Measurements from ENCODE around the gene CAPN14. TPM values are rescaled to one million over a fixed set of nuclear protein-coding genes. Genes with fewer than 3 reads are reported as not detected.

Gene CAPN14
- total RNA-seq, 1 experiment from 2014 or later, result not detected

GRCh38 chr2:31246184-31246852 lies 29.0 kb upstream of the CAPN14 start:
- ChIA-PET CTCF (no interaction called here), POLR2A (ENCODE audit: unreplicated experiment) (no interaction called here)
- Histone ChIP-seq H3K9ac (ENCODE audit: low read length) (no peak overlapping the region), H3K79me2 (ENCODE audit: low read length) (no peaks in the 10 kb centered on the region), H3K4me1 (ENCODE audit: insufficient read depth, low read length) (no peaks in the 10 kb centered on the region), H3K9me2 (replicated peaks; ENCODE audit: low read length) (no peaks in the 10 kb centered on the region), H3F3A (ENCODE audit: low read length, unreplicated experiment) (no peaks in the 10 kb centered on the region), H3K4me2 (ENCODE audit: low read length) (no peak overlapping the region), H3K27ac (ENCODE audit: low read length) (no peak overlapping the region), H3K9me3 (ENCODE audit: low read length) (no peaks in the 10 kb centered on the region), H4K20me1 (ENCODE audit: low read length) (no peaks in the 10 kb centered on the region), H3K27me3 (ENCODE audit: low read length) (no peaks in the 10 kb centered on the region), H3K36me3 (ENCODE audit: low read depth, low read length) (no peaks in the 10 kb centered on the region), H2AFZ (ENCODE audit: low read length) (no peak overlapping the region), H3K4me3 (ENCODE audit: low read length) (no peak overlapping the region)
- no TSS peak for BruUV-seq (replicated peaks)
- TF ChIP-seq EZH2 (IDR thresholded peaks at IDR 0.05; ENCODE audit: low read length, unreplicated experiment) (no peak), EZH2phosphoT487 (IDR thresholded peaks at IDR 0.05; ENCODE audit: borderline replicate concordance, low read length) (no peak)
- TF ChIP-seq, protein P1, sequence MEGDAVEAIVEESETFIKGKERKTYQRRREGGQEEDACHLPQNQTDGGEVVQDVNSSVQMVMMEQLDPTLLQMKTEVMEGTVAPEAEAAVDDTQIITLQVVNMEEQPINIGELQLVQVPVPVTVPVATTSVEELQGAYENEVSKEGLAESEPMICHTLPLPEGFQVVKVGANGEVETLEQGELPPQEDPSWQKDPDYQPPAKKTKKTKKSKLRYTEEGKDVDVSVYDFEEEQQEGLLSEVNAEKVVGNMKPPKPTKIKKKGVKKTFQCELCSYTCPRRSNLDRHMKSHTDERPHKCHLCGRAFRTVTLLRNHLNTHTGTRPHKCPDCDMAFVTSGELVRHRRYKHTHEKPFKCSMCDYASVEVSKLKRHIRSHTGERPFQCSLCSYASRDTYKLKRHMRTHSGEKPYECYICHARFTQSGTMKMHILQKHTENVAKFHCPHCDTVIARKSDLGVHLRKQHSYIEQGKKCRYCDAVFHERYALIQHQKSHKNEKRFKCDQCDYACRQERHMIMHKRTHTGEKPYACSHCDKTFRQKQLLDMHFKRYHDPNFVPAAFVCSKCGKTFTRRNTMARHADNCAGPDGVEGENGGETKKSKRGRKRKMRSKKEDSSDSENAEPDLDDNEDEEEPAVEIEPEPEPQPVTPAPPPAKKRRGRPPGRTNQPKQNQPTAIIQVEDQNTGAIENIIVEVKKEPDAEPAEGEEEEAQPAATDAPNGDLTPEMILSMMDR (conservative IDR thresholded peaks at IDR 0.05; ENCODE audit: low read depth, low read length), result no peak
- intact Hi-C loops (cut with micrococcal nuclease), result no loop called here
- DNase-seq, result no peak
- ATAC-seq, result no peak

- Histone ChIP-seq H3K9me3 (ENCODE audit: low read length) (no peaks in the 10 kb centered on the region), H3K9me2 (replicated peaks; ENCODE audit: low read length) (no peaks in the 10 kb centered on the region), H3K27me3 (ENCODE audit: low read length) (no peaks in the 10 kb centered on the region), H3K36me3 (ENCODE audit: low read depth, low read length) (no peaks in the 10 kb centered on the region), H2AFZ (ENCODE audit: low read length) (no peak overlapping the region), H3K4me1 (ENCODE audit: insufficient read depth, low read length) (no peaks in the 10 kb centered on the region), H3K9ac (ENCODE audit: low read length) (no peak overlapping the region), H3K79me2 (ENCODE audit: low read length) (no peaks in the 10 kb centered on the region), H3F3A (ENCODE audit: low read length, unreplicated experiment) (no peaks in the 10 kb centered on the region), H3K27ac (ENCODE audit: low read length) (no peak overlapping the region), H3K4me2 (ENCODE audit: low read length) (no peak overlapping the region), H4K20me1 (ENCODE audit: low read length) (no peaks in the 10 kb centered on the region), H3K4me3 (ENCODE audit: low read length) (no peak overlapping the region)
- no TSS peak for BruUV-seq (replicated peaks)
- ChIA-PET CTCF (no interaction called here), POLR2A (ENCODE audit: unreplicated experiment) (no interaction called here)
- ATAC-seq (no peak), DNase-seq (no peak)
- intact Hi-C loops (cut with micrococcal nuclease), result no loop called here
- TF ChIP-seq, protein P1 (conservative IDR thresholded peaks at IDR 0.05; ENCODE audit: low read depth, low read length), result no peak
- TF ChIP-seq EZH2phosphoT487 (IDR thresholded peaks at IDR 0.05; ENCODE audit: borderline replicate concordance, low read length) (no peak), EZH2 (IDR thresholded peaks at IDR 0.05; ENCODE audit: low read length, unreplicated experiment) (no peak)
These were observed 26.8 kb upstream of the CAPN14 start for GRCh38 chr2:31244101-31244500.

DNA sequence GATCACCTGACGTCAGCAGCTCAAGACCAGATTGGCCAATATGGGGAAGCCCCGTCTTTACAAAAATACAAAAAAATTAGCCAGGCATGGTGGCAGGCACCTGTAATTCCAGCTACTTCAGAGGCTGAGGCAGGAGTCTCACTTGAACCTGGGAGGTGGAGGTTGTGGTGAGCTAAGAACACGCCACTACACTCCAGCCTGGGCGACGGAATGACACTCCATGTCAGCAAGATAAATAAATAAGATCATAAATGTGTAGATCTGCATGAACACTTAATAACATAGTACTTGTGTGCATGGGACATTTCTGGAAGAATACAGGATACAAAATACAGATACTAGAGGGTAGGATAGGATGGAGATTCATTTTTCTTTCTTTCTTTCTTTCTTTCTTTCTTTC lies 25.7 kb upstream of the CAPN14 start:
- no peaks in the 10 kb centered on the region for H3F3A ChIP-seq (ENCODE audit: low read length, unreplicated experiment)
- H3K4me3 ChIP-seq (ENCODE audit: low read length), result no peak overlapping the region
- no peak for ATAC-seq
- H3K27me3 ChIP-seq (ENCODE audit: low read length), result no peaks in the 10 kb centered on the region
- no peak overlapping the region for H3K4me2 ChIP-seq (ENCODE audit: low read length)
- no peak overlapping the region for H3K9ac ChIP-seq (ENCODE audit: low read length)
- intact Hi-C loops (cut with micrococcal nuclease), result no loop called here
- DNase-seq, result no peak
- no peaks in the 10 kb centered on the region for H4K20me1 ChIP-seq (ENCODE audit: low read length)
- H3K36me3 ChIP-seq (ENCODE audit: low read depth, low read length), result no peaks in the 10 kb centered on the region
- H3K27ac ChIP-seq (ENCODE audit: low read length), result no peak overlapping the region
- H3K9me3 ChIP-seq (ENCODE audit: low read length), result no peaks in the 10 kb centered on the region
- ChIA-PET CTCF (no interaction called here), POLR2A (ENCODE audit: unreplicated experiment) (no interaction called here)
- no peaks in the 10 kb centered on the region for H3K9me2 ChIP-seq (replicated peaks; ENCODE audit: low read length)
- no TSS peak for BruUV-seq (replicated peaks)
- TF ChIP-seq EZH2 (IDR thresholded peaks at IDR 0.05; ENCODE audit: low read length, unreplicated experiment) (no peak), EZH2phosphoT487 (IDR thresholded peaks at IDR 0.05; ENCODE audit: borderline replicate concordance, low read length) (no peak)
- TF ChIP-seq, protein P1 (conservative IDR thresholded peaks at IDR 0.05; ENCODE audit: low read depth, low read length), result no peak
- H2AFZ ChIP-seq (ENCODE audit: low read length), result no peak overlapping the region
- H3K4me1 ChIP-seq (ENCODE audit: insufficient read depth, low read length), result no peaks in the 10 kb centered on the region
- H3K79me2 ChIP-seq (ENCODE audit: low read length), result no peaks in the 10 kb centered on the region

Measured in PC-3 (cell line).